Endodermal cell (in vitro differentiated cells): ENCODE results near the gene ENPP6. TPM values are rescaled to one million over a fixed set of nuclear protein-coding genes. Genes with fewer than 3 reads are reported as not detected.

ENCODE experiments used
- DNase-seq: peaks from one replicate; pipeline ENCODE4 v3.0.0-alpha.2; 2017
- H3K27ac ChIP-seq: 2 replicates; pipeline ENCODE4 v1.5.1; 2013; ENCODE audit warnings: mild to moderate bottlenecking, low read depth, low read length, moderate library complexity
- H3K27me3 ChIP-seq: 2 replicates; pipeline ENCODE4 v1.6.1; 2013; ENCODE audit warnings: mild to moderate bottlenecking, low read length, moderate library complexity; ENCODE audit not compliant: insufficient read depth, control insufficient read depth, poor library complexity, severe bottlenecking
- H3K36me3 ChIP-seq: 2 replicates; pipeline ENCODE4 v1.7.0; 2013; ENCODE audit warnings: mild to moderate bottlenecking, low read length, moderate library complexity; ENCODE audit not compliant: control insufficient read depth, insufficient read depth
- H3K4me1 ChIP-seq: one replicate; pipeline ENCODE4 v1.7.0; 2013; ENCODE audit warnings: low read length; ENCODE audit not compliant: control insufficient read depth, insufficient read depth
- H3K4me3 ChIP-seq: 2 replicates; pipeline ENCODE4 v1.5.1; 2013; ENCODE audit warnings: mild to moderate bottlenecking, low read length, moderate library complexity
- H3K9ac ChIP-seq: 2 replicates; pipeline ENCODE4 v1.6.1; 2013; ENCODE audit warnings: mild to moderate bottlenecking, low read length, moderate library complexity; ENCODE audit not compliant: poor library complexity, severe bottlenecking; ENCODE audit errors: extremely low read depth
- H3K9me3 ChIP-seq: 2 replicates; pipeline ENCODE4 v1.6.1; 2013; ENCODE audit warnings: mild to moderate bottlenecking, low read length, moderate library complexity; ENCODE audit not compliant: control insufficient read depth
- H3K27ac Mint-ChIP-seq: 2 replicates; pipeline ENCODE4 v1.8.0; 2020; ENCODE audit warnings: mixed read lengths
- H3K27me3 Mint-ChIP-seq: 2 replicates; pipeline ENCODE4 v1.8.0; 2021; ENCODE audit warnings: mild to moderate bottlenecking, mixed read lengths; ENCODE audit not compliant: insufficient read depth
- H3K36me3 Mint-ChIP-seq: 2 replicates; pipeline ENCODE4 v1.8.0; 2020; ENCODE audit warnings: low read depth, mixed read lengths
- H3K4me1 Mint-ChIP-seq: 2 replicates; pipeline ENCODE4 v1.8.0; 2020; ENCODE audit warnings: mixed read lengths
- H3K4me3 Mint-ChIP-seq: 2 replicates; pipeline ENCODE4 v1.8.0; 2020; ENCODE audit warnings: mild to moderate bottlenecking, moderate library complexity, mixed read lengths
- H3K9me3 Mint-ChIP-seq: 2 replicates; pipeline ENCODE4 v1.8.0; 2020; ENCODE audit warnings: mild to moderate bottlenecking, mixed read lengths
- CTCF ChIP-seq: fragments of 200-600 bp; sonication (generic); conservative IDR thresholded peaks from 2 replicates; pipeline ENCODE4 v1.5.0; 2021; ENCODE audit warnings: antibody characterized with exemption, mild to moderate bottlenecking
- WGBS, 2 experiments: methylation state at CpG; one replicate each; pipeline versions ENCODE4 v1.1.5 to v1.1.7; 2013; ENCODE audit warnings: missing lambda C conversion rate in 2 of 2, mixed read lengths in 1 of 2; ENCODE audit not compliant: insufficient coverage in 1 of 2, insufficient read length in 1 of 2; 5-methylcytosine and 5-hydroxymethylcytosine counted together
- total RNA-seq, 2 donors: library from RNA; stranded (reverse); fragmentation: NEBNext Ultra II Directional in 1 of 2; extraction: Animal tissue kit (Norgen Biotek cat#: 25700) in 1 of 2; gene quantifications; 2 replicates in 1 of 2; 3 replicates in 1 of 2; pipeline ENCODE4 v1.2.1, GENCODE V29; 2021

The ENPP6 gene
- total RNA-seq, 2 donors from 2014 or later = 0.07 TPM; not detected in 1

DNA sequence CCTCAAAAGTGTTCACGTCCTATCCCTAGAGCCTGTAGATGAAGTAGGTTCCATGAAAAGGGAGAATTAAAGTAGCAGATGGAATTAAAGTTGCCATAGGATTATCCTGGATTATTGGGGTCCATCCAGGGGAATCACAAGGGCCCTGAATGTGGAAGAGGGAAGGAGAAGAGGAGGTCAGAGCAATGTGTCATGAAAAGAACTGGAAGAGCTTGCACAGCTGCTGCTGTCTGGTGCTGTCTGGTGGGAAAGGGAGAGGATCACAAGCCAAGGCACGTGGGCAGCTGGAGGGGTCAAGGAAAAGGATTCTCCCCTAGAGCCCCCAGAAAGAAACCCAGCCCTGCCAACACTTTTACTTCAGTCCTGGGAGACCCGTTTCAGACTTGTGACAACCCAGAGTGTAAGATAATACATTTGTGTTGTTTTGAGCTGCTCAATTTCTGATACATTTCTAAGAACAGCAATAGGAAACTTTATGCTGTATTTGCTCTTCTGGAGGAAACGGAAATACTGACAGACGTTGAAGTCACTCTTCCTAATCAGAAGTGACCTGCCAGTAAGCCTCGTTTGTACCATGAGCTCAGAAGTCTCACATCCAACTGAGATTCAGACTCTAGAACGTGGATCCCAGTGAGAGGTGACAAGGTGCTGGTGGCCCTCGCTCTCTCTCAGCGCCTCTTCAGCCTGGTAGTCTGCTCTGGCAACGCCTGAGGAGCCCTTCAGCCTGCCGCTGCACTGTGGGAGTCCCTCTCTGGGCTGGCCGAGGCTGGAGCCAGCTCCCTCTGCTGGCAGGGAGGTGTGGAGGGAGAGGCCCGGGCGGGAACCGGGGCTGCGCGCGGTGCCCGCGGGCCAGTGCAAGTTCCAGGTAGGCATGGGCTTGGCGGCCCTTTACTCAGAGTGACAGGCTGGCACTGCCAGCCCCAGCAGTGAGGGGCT is 34.7 kb upstream of the ENPP6 start:
- no peak for TF ChIP-seq CTCF
- DNase-seq = no peak
- 89 to 92% methylated on average over 7 to 21 of the region's 21 CpGs for WGBS, 2 experiments
- H3K9me3 Mint-ChIP-seq = peaks cover 18% of the 10 kb centered on the region
- Histone ChIP-seq H3K36me3 (no peaks in the 10 kb centered on the region), H3K9ac (no peak overlapping the region), H3K27ac (no peak overlapping the region), H3K4me1 (no peaks in the 10 kb centered on the region), H3K9me3 (peaks cover 6% of the 10 kb centered on the region), H3K4me3 (no peak overlapping the region), H3K27me3 (no peaks in the 10 kb centered on the region)
- no peaks in the 10 kb centered on the region for H3K4me1 Mint-ChIP-seq
- no peaks in the 10 kb centered on the region for H3K36me3 Mint-ChIP-seq
- H3K27me3 Mint-ChIP-seq = no peaks in the 10 kb centered on the region
- H3K27ac Mint-ChIP-seq = no peak overlapping the region
- H3K4me3 Mint-ChIP-seq = no peak overlapping the region

DNA sequence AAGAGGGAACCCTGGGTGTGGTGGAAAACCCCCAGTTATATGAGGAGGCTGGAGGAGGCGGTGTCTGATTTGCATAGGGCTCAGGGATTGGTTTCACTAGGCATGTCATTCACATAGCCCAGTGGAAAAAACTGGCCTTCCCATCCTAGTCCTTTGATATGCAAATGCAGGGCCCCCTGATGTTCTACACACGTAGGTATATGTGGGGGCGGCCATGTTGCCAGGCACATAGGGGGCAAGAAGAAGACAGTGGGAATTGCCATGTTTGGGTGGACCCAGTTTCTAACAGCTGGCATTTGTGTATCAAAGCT is 34.0 kb upstream of the ENPP6 start:
- Histone ChIP-seq H3K9ac (no peak overlapping the region), H3K36me3 (no peaks in the 10 kb centered on the region), H3K9me3 (peaks cover 6% of the 10 kb centered on the region), H3K4me1 (no peaks in the 10 kb centered on the region), H3K27me3 (no peaks in the 10 kb centered on the region), H3K27ac (no peak overlapping the region), H3K4me3 (no peak overlapping the region)
- H3K27me3 Mint-ChIP-seq = no peaks in the 10 kb centered on the region
- no peaks in the 10 kb centered on the region for H3K36me3 Mint-ChIP-seq
- DNase-seq = no peak
- no peak overlapping the region for H3K27ac Mint-ChIP-seq
- TF ChIP-seq CTCF = no peak
- WGBS, 2 experiments = 73 to 100% methylated on average over 1 to 3 of the region's 3 CpGs
- no peak overlapping the region for H3K4me3 Mint-ChIP-seq
- H3K9me3 Mint-ChIP-seq = peaks cover 18% of the 10 kb centered on the region
- H3K4me1 Mint-ChIP-seq = no peaks in the 10 kb centered on the region

DNA sequence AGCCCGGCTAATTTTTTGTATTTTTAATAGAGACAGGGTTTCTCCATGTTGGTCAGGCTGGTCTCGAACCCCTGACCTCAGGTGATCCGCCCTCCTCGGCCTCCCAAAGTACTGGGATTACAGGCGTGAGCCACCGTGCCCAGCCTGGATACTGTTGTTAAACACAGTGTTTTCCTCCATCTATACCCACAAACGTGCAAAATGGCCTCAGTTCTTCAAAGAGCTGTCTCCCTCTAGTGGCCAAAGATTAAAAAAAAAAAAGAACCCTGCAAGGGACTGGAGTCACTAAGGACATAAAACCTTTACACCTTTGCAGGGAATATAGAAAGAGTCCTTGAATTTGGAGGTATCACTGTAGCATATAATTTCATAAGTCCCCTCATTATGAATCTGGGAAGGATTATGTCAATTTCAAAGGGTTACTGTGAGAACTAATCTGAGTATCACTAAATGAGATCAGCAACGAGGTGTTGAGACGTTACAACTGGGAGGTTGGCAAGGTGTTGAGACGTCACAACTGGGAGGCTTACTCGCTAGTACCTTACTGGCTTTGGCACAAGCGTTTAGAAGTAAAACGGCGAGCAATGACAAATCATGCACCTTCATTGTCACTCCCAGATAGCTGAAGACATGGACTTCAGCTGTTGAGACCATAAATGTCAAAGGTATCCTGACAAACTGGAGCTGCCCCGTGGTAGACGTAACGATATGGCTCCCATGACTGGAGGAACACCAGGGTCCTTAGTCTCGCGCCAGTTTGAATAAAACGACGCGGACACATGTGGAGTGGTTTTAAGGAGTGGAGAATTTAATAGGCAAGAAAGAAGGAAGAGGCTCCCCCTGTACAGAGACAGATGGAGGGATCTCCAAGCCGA is 33.4 kb upstream of the ENPP6 start:
- no peak overlapping the region for H3K4me3 ChIP-seq
- no peak overlapping the region for H3K27ac ChIP-seq
- no peak overlapping the region for H3K4me3 Mint-ChIP-seq
- no peaks in the 10 kb centered on the region for H3K4me1 Mint-ChIP-seq
- no peaks in the 10 kb centered on the region for H3K36me3 Mint-ChIP-seq
- 83% methylated on average over 22 to 23 of the region's 23 CpGs for WGBS, 2 experiments
- no peak overlapping the region for H3K27ac Mint-ChIP-seq
- peaks cover 18% of the 10 kb centered on the region for H3K9me3 Mint-ChIP-seq
- TF ChIP-seq CTCF = peak; percentile 81
- peaks cover 6% of the 10 kb centered on the region for H3K9me3 ChIP-seq
- no peaks in the 10 kb centered on the region for H3K4me1 ChIP-seq
- H3K36me3 ChIP-seq = no peaks in the 10 kb centered on the region
- H3K27me3 Mint-ChIP-seq = no peaks in the 10 kb centered on the region
- H3K9ac ChIP-seq = no peak overlapping the region
- H3K27me3 ChIP-seq = no peaks in the 10 kb centered on the region
- DNase-seq = no peak
